ENCODE data around the gene MYO15A.

- no peak for TF ChIP-seq CTCF (IDR thresholded peaks at IDR 0.05)
- no peak for TF ChIP-seq POLR2A (IDR thresholded peaks at IDR 0.05)
Observed at GRCh38 chr17:18194804-18195203, 86.2 kb downstream of the MYO15A start.

Measured in adrenal gland (tissue), 5 donors.